ENCODE results near the gene ZNF785.

DNA sequence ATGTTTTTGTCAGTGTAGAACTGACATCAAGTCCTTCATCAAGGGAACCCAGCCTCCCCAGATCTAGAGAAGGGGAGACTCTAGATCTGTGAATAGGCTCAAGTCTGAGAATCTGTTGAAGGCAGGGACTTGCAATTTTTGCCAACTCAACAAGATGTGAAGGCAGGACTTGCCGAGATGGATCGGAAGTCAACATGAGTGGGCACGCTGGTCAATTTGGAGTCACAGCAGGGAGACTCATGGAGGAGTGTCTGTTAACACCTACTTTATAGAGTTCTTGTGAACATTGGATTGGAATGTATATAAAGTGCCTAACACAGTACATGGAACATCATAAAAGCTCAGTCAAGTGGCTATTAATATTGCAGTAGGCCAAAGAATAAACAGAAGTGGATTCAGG is 14.7 kb upstream of the ZNF785 start:
- TF ChIP-seq, protein P1, sequence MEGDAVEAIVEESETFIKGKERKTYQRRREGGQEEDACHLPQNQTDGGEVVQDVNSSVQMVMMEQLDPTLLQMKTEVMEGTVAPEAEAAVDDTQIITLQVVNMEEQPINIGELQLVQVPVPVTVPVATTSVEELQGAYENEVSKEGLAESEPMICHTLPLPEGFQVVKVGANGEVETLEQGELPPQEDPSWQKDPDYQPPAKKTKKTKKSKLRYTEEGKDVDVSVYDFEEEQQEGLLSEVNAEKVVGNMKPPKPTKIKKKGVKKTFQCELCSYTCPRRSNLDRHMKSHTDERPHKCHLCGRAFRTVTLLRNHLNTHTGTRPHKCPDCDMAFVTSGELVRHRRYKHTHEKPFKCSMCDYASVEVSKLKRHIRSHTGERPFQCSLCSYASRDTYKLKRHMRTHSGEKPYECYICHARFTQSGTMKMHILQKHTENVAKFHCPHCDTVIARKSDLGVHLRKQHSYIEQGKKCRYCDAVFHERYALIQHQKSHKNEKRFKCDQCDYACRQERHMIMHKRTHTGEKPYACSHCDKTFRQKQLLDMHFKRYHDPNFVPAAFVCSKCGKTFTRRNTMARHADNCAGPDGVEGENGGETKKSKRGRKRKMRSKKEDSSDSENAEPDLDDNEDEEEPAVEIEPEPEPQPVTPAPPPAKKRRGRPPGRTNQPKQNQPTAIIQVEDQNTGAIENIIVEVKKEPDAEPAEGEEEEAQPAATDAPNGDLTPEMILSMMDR (IDR thresholded peaks at IDR 0.05): no peak
- TF ChIP-seq EP300 (IDR thresholded peaks at IDR 0.05): no peak
- no peak for TF ChIP-seq POLR2A (IDR thresholded peaks at IDR 0.05)
